ENCODE data around the gene TCF7L1.

DNA sequence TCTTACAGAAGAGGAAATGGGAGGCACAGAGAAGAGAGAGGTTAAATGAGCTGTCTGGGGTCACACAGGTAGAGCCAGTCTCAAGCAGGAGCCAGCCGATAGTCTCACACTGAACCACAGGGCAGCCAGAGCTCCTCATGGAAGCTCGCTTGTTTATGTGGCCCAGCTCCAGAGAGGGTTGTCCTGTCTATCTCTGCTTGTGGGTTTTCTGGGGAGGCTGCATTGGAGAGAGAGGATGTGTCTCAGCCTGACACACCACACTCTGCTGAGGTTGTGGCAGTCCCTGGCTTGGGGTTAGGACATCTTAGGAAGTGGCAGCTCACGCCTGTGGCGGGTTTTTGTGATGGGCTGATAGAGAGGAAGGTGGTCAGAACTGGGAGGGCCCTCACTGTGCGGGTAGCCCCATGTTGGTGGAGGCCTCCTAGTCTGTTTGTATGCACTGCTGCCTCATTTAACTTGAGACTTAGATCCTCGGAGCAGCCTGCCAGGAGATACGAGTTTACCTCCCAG lies 52.3 kb downstream of the TCF7L1 start:
- TF ChIP-seq, protein P1, sequence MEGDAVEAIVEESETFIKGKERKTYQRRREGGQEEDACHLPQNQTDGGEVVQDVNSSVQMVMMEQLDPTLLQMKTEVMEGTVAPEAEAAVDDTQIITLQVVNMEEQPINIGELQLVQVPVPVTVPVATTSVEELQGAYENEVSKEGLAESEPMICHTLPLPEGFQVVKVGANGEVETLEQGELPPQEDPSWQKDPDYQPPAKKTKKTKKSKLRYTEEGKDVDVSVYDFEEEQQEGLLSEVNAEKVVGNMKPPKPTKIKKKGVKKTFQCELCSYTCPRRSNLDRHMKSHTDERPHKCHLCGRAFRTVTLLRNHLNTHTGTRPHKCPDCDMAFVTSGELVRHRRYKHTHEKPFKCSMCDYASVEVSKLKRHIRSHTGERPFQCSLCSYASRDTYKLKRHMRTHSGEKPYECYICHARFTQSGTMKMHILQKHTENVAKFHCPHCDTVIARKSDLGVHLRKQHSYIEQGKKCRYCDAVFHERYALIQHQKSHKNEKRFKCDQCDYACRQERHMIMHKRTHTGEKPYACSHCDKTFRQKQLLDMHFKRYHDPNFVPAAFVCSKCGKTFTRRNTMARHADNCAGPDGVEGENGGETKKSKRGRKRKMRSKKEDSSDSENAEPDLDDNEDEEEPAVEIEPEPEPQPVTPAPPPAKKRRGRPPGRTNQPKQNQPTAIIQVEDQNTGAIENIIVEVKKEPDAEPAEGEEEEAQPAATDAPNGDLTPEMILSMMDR (IDR thresholded peaks at IDR 0.05; ENCODE audit: insufficient read depth, low read depth, low read length) = no peak
- TF ChIP-seq EZH2 (IDR thresholded peaks at IDR 0.05; ENCODE audit: insufficient read depth, low read length) = no peak

All from astrocyte (in vitro differentiated cells and primary cell).